Stimulated activated naive CD8-positive, alpha-beta T cell treated with anti-CD3 and anti-CD28 coated beads, Interleukin-15, Interleukin-2, amounts not matched to agents 100 ng/mL and 50 ng/mL, for 24 hours (primary cell): ENCODE measurements around the gene APP.

ENCODE experiments used
- H3K27ac Mint-ChIP-seq: one replicate; pipeline ENCODE4 v1.8.0; 2021; ENCODE audit warnings: mild to moderate bottlenecking, mixed read lengths
- H3K27me3 Mint-ChIP-seq: one replicate; pipeline ENCODE4 v1.8.0; 2021; ENCODE audit warnings: mixed read lengths
- H3K36me3 Mint-ChIP-seq: one replicate; pipeline ENCODE4 v1.8.0; 2021; ENCODE audit warnings: low read depth, mixed read lengths
- H3K4me1 Mint-ChIP-seq: one replicate; pipeline ENCODE4 v1.8.0; 2021; ENCODE audit warnings: low read depth, mixed read lengths
- H3K4me3 Mint-ChIP-seq: one replicate; pipeline ENCODE4 v1.8.0; 2021; ENCODE audit warnings: mild to moderate bottlenecking, mixed read lengths
- H3K9me3 Mint-ChIP-seq: one replicate; pipeline ENCODE4 v1.8.0; 2021; ENCODE audit warnings: mixed read lengths

APP gene

GRCh38 chr21:25895565-25896205 is 274.9 kb downstream of the APP start:
- Mint-ChIP-seq H3K4me1 (peaks cover 9% of the 10 kb centered on the region), H3K4me3 (no peak overlapping the region), H3K27ac (no peak overlapping the region), H3K36me3 (peaks cover 18% of the 10 kb centered on the region), H3K9me3 (no peaks in the 10 kb centered on the region), H3K27me3 (no peaks in the 10 kb centered on the region)

GRCh38 chr21:25893191-25893590 is 277.4 kb downstream of the APP start:
- Mint-ChIP-seq H3K4me3 (no peak overlapping the region), H3K9me3 (no peaks in the 10 kb centered on the region), H3K36me3 (peaks cover 25% of the 10 kb centered on the region), H3K27ac (no peak overlapping the region), H3K4me1 (peaks cover 9% of the 10 kb centered on the region), H3K27me3 (no peaks in the 10 kb centered on the region)

- H3K36me3 Mint-ChIP-seq, result peaks cover 32% of the 10 kb centered on the region
- no peaks in the 10 kb centered on the region for H3K9me3 Mint-ChIP-seq
- peaks cover 6% of the 10 kb centered on the region for H3K4me1 Mint-ChIP-seq
- H3K27ac Mint-ChIP-seq, result no peak overlapping the region
- H3K27me3 Mint-ChIP-seq, result no peaks in the 10 kb centered on the region
- no peak overlapping the region for H3K4me3 Mint-ChIP-seq
Observed at GRCh38 chr21:25891596-25891995, 279.0 kb downstream of the APP start.

- Mint-ChIP-seq H3K9me3 (no peaks in the 10 kb centered on the region), H3K4me3 (no peak overlapping the region), H3K36me3 (peaks cover 32% of the 10 kb centered on the region), H3K27ac (peak overlapping the region; percentile 23), H3K27me3 (no peaks in the 10 kb centered on the region), H3K4me1 (no peaks in the 10 kb centered on the region)
Observed at GRCh38 chr21:25890001-25890400, 280.6 kb downstream of the APP start.

- no peak overlapping the region for H3K27ac Mint-ChIP-seq
- H3K4me1 Mint-ChIP-seq, result no peaks in the 10 kb centered on the region
- peaks cover 23% of the 10 kb centered on the region for H3K36me3 Mint-ChIP-seq
- H3K27me3 Mint-ChIP-seq, result no peaks in the 10 kb centered on the region
- no peak overlapping the region for H3K4me3 Mint-ChIP-seq
- H3K9me3 Mint-ChIP-seq, result no peaks in the 10 kb centered on the region
Observed at GRCh38 chr21:25888711-25889110, 281.9 kb downstream of the APP start.

- no peaks in the 10 kb centered on the region for H3K9me3 Mint-ChIP-seq
- no peak overlapping the region for H3K4me3 Mint-ChIP-seq
- H3K27ac Mint-ChIP-seq, result no peak overlapping the region
- no peaks in the 10 kb centered on the region for H3K27me3 Mint-ChIP-seq
- H3K36me3 Mint-ChIP-seq, result peaks cover 23% of the 10 kb centered on the region
- no peaks in the 10 kb centered on the region for H3K4me1 Mint-ChIP-seq
Observed at GRCh38 chr21:25887646-25888306, 282.8 kb downstream of the APP start.

- Mint-ChIP-seq H3K4me1 (no peaks in the 10 kb centered on the region), H3K27ac (no peak overlapping the region), H3K36me3 (peaks cover 23% of the 10 kb centered on the region), H3K9me3 (no peaks in the 10 kb centered on the region), H3K4me3 (no peak overlapping the region), H3K27me3 (no peaks in the 10 kb centered on the region)
Observed at GRCh38 chr21:25887166-25887565, 283.4 kb downstream of the APP start.

GRCh38 chr21:25885880-25886279 is 284.7 kb downstream of the APP start:
- H3K4me1 Mint-ChIP-seq, result no peaks in the 10 kb centered on the region
- H3K36me3 Mint-ChIP-seq, result peaks cover 22% of the 10 kb centered on the region
- H3K4me3 Mint-ChIP-seq, result no peak overlapping the region
- H3K27ac Mint-ChIP-seq, result no peak overlapping the region
- H3K9me3 Mint-ChIP-seq, result no peaks in the 10 kb centered on the region
- no peaks in the 10 kb centered on the region for H3K27me3 Mint-ChIP-seq

- no peak overlapping the region for H3K4me3 Mint-ChIP-seq
- H3K27me3 Mint-ChIP-seq, result no peaks in the 10 kb centered on the region
- no peaks in the 10 kb centered on the region for H3K4me1 Mint-ChIP-seq
- H3K9me3 Mint-ChIP-seq, result no peaks in the 10 kb centered on the region
- no peak overlapping the region for H3K27ac Mint-ChIP-seq
- H3K36me3 Mint-ChIP-seq, result peaks cover 21% of the 10 kb centered on the region
Observed at GRCh38 chr21:25885405-25885804, 285.2 kb downstream of the APP start.

- no peak overlapping the region for H3K27ac Mint-ChIP-seq
- no peak overlapping the region for H3K4me3 Mint-ChIP-seq
- H3K9me3 Mint-ChIP-seq, result no peaks in the 10 kb centered on the region
- no peaks in the 10 kb centered on the region for H3K4me1 Mint-ChIP-seq
- H3K36me3 Mint-ChIP-seq, result peaks cover 23% of the 10 kb centered on the region
- H3K27me3 Mint-ChIP-seq, result no peaks in the 10 kb centered on the region
Observed at GRCh38 chr21:25884311-25884710, 286.3 kb downstream of the APP start.

- no peak overlapping the region for H3K4me3 Mint-ChIP-seq
- H3K4me1 Mint-ChIP-seq, result no peaks in the 10 kb centered on the region
- H3K27me3 Mint-ChIP-seq, result no peaks in the 10 kb centered on the region
- peaks cover 10% of the 10 kb centered on the region for H3K36me3 Mint-ChIP-seq
- H3K9me3 Mint-ChIP-seq, result no peaks in the 10 kb centered on the region
- no peak overlapping the region for H3K27ac Mint-ChIP-seq
Observed at GRCh38 chr21:25881524-25882376, 288.8 kb downstream of the APP start.

- Mint-ChIP-seq H3K36me3 (peaks cover 10% of the 10 kb centered on the region), H3K4me3 (no peak overlapping the region), H3K27ac (no peak overlapping the region), H3K27me3 (no peaks in the 10 kb centered on the region), H3K9me3 (no peaks in the 10 kb centered on the region), H3K4me1 (no peaks in the 10 kb centered on the region)
Observed at GRCh38 chr21:25879203-25879602, 291.4 kb downstream of the APP start.

GRCh38 chr21:25878344-25878743 is 292.2 kb downstream of the APP start:
- H3K36me3 Mint-ChIP-seq, result peaks cover 10% of the 10 kb centered on the region
- no peak overlapping the region for H3K27ac Mint-ChIP-seq
- H3K4me1 Mint-ChIP-seq, result no peaks in the 10 kb centered on the region
- no peaks in the 10 kb centered on the region for H3K9me3 Mint-ChIP-seq
- no peak overlapping the region for H3K4me3 Mint-ChIP-seq
- no peaks in the 10 kb centered on the region for H3K27me3 Mint-ChIP-seq

- Mint-ChIP-seq H3K9me3 (no peaks in the 10 kb centered on the region), H3K27ac (no peak overlapping the region), H3K27me3 (no peaks in the 10 kb centered on the region), H3K4me3 (no peak overlapping the region), H3K4me1 (no peaks in the 10 kb centered on the region), H3K36me3 (no peaks in the 10 kb centered on the region)
Observed at GRCh38 chr21:25872271-25872670, 298.3 kb downstream of the APP start.

GRCh38 chr21:25871566-25871965 is 299.0 kb downstream of the APP start:
- no peaks in the 10 kb centered on the region for H3K36me3 Mint-ChIP-seq
- H3K4me3 Mint-ChIP-seq, result no peak overlapping the region
- H3K9me3 Mint-ChIP-seq, result no peaks in the 10 kb centered on the region
- no peaks in the 10 kb centered on the region for H3K27me3 Mint-ChIP-seq
- no peaks in the 10 kb centered on the region for H3K4me1 Mint-ChIP-seq
- H3K27ac Mint-ChIP-seq, result no peak overlapping the region
